Measurements from ENCODE around the gene RPL27. TPM values are rescaled to one million over a fixed set of nuclear protein-coding genes. Genes with fewer than 3 reads are reported as not detected.

RPL27 gene
- total RNA-seq, 1 experiment from 2014 or later: 1,148 TPM

DNA sequence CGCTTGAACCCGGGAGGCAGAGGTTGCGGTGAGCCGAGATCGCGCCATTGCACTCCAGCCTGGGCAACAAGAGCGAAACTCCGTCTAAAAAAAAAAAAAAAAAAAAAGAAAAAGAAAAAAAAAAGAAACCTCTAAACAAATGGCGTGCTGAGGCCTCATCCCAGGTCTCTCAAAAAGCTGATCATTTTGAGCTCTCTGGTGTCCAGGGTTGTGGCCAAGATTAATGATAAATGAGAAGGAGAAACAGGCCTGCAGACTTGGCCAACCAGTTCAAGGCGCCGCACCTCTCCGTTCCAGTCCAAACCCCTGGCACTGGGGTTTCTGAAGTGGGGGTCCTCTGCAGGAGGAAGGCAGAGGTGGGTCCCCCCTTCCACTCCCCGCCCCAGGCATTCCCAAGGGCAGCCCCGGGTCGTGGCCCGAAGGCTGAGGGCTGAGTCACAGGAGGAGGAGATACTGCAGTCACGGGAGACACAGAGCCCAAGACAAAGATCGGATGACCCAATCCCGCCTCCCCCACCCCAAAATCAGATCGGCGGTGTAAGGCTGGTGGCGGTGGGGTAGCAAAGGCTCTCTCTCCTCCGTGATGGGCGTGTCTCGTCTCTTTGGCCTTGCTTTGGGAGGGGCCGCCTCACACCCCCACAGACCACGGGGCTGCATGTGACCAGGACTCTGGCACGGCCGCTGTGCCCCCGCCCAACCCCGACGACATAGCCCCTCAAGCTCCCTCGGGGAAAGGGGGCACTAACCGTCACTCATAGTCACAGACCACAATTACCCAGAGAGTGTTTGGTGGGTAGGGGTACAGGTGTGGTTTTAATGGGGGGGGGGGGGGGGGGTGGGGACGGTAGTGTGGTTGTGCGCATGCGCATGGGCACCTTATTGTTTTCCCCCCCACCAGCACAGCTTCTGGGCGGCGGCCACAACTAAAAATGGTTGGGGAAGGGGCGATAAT lies 22.8 kb downstream of the RPL27 start:
- peak; percentile 92 for DNase-seq (ENCODE audit: low spot score)

DNA sequence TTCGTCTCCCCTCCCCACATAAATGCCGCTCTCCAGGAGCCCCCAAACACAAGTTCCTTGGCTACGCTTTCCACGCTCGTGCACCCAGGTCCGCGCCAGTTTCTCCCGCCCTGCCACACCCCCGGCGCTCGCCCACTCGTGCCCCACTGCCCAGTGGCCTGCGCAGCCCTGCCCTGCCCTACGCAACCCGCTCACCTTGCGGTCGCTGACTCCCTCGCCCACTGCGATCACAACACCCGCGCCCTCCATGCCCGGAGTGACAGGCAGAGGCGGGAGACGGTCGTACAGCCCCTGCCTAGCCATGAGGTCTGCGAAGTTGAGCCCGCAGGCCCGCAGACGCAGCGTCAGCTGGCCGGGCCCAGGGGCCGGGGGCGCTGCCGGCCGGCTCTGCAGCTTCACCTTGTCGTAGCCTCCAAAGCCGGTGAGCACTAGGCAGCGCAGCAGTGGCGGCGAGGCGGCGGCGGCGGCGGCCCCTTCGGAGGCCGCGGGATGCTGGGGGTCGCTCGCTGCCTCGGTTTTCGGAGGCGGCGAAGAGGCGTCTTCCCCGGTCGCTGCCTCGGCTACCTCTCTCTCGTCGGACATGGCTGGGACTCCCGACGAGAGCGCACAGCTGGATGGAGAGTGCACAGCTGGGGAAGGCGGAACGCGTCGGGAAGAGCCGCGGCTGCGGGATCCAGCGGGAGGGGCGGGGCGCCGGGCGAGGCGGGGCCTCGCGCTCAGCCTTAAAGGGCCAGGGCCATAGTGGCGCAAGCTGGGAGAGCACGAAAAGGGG lies 23.7 kb downstream of the RPL27 start, which contains the start of gene VAT1:
VAT1 (minus strand) TSS at position 645 of the 772 bp plus-strand sequence; CDS start at position 582, 63 bp downstream.
- peak; percentile 67 for DNase-seq (ENCODE audit: low spot score)

DNA sequence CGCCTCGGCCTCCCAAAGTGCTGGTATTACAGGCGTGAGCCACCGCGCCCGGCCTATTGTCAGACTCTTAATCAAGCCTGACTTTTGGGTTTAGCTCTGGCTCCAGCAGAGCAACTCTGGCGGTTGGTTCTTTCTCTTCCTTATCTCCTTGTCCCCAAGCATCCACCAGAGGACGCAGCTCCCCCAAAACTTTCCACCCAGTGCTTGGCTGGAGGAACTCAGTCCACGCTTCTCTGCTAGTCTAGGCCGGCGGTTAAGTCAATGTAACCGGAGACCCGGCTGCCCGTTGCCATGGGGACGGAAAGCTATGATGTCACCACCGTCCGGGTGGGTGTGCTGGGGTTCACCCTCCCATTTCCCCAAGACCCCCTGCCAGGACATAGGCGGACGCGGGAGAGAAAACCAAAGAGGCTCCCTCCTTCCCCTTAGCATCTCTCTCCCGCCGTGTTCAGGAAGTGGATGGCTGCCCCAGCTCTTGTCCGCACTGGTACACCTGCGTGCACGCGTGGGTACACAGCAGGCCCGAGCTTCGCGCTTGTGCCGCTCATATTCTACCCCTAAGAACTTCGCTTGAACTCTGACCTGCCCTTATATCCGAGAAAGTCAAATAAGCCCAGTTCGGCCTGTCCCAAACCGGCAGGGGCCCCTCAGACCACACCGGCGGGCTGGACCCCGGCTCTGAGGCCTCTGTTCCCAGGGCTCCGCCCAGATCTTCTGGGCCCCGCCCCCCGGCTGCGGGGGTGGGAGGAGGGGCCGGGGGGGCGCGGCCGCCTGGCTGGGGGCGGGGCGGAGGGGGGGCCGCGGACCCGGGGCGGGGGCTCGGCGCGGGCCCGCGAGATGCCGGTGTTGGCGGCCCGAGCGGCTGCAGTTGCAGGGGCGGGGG lies 26.4 kb downstream of the RPL27 start, which contains the start of gene RND2:
RND2 (plus strand) TSS at position 825 of the 883 bp plus-strand sequence. CDS start 117 bp downstream, outside the sequence.
- DNase-seq (ENCODE audit: low spot score): peak; percentile 59

DNA sequence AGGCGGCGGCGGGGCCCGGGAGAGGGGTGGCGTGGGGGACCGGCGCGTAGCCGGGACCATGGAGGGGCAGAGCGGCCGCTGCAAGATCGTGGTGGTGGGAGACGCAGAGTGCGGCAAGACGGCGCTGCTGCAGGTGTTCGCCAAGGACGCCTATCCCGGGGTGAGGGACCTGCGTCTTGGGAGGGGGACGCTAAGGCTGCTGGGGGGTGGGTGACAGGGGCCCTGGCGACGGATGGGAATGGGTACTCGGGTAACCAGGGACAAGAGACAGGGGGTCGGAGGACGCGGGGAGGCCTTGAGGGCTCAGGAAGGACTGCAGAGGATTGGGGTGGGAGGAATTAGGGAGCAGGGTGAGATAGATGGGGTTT lies 27.1 kb downstream of the RPL27 start:
- DNase-seq (ENCODE audit: low spot score): no peak

DNA sequence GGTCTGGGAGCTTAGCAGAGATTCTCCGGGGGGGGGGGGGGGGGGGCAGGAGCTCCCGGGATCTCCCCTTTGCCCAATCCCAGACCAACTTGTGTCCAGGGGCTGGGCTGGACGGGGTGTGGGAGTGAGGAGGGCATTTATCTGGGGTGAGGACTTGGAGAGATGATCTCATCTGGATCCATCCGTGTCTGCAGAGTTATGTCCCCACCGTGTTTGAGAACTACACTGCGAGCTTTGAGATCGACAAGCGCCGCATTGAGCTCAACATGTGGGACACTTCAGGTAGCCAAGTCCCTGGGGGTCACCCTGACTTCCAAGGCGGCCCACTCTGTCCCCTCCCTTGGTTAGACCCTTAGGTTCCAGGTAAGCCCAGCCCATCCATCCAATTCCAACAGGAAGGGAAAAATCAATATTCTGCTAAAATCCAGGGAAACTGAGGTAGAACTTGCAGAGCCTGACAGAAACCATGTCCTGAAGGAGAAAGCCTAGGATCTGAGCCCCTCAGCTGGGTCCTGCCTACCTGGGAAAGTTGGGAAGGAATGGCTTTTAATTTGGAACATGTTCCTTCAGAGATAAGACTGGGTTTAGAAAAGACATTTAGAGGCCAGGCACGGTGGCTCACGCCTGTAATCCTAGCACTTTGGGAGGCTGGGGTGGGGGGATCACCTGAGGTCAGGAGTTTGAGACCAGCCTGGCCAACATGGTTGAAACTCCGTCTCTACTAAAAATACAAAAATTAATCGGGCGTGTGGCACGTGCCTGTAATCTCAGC lies 27.7 kb downstream of the RPL27 start:
- no peak for DNase-seq (ENCODE audit: low spot score)

DNA sequence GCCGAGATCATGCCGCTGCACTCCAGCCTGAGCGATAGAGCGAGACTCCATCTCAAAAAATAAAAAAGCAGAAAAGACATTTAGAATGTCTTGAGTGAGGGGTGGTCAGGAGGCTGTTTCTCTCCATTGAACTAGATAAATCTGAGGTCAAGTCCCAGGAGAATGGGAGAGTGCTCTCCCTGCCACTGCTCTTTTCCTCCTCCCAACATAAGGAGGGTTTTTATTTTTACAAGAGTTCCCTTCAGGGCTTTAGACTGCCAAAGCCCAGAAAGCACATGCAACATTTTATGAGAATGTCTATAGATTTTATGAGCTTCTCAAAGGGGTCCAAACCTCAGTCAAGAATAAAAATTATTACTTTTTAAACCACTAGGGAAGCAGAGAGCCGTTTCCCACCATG lies 28.4 kb downstream of the RPL27 start:
- no peak for DNase-seq (ENCODE audit: low spot score)

DNA sequence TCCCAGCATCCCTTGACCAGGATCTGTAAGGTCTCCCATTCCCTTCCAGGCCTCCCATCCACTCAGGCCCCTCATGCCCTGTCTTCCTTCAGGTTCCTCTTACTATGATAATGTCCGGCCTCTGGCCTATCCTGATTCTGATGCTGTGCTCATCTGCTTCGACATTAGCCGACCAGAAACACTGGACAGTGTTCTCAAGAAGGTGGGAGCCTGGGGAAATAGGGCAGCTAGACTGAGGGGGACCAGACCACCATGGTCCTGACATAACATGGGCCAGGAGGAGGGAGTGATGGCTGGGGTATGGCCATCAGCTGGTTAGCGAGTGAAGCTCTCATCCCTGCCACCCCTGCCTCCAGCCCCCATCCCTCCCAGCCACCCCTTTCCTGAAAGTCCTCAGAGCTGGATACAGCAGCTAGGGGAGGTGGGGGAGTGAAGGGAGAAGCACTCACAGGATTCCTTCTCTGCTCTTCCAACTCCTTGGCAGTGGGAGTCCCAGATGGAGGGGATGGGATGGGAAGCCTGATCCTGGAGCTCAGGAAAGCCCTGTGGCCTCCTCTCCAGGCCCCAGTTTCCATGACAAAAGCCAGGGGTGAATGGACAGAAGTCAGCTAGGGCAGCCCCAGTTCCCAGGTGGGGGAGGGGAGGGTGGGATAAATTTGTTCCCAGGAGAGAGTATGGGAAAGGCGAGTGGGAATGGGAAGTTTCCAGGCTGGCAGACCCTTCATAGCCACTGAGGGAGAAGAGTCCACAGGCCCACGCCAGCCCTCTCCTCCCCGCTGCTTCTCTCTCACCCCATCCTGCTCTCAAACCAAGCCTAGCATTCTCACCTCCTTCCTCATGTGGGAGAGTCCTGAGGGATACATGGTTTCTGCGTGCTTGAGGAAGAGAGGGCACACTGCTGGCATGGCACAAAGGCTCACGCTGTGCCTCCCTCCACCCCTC lies 29.1 kb downstream of the RPL27 start:
- DNase-seq (ENCODE audit: low spot score): no peak

DNA sequence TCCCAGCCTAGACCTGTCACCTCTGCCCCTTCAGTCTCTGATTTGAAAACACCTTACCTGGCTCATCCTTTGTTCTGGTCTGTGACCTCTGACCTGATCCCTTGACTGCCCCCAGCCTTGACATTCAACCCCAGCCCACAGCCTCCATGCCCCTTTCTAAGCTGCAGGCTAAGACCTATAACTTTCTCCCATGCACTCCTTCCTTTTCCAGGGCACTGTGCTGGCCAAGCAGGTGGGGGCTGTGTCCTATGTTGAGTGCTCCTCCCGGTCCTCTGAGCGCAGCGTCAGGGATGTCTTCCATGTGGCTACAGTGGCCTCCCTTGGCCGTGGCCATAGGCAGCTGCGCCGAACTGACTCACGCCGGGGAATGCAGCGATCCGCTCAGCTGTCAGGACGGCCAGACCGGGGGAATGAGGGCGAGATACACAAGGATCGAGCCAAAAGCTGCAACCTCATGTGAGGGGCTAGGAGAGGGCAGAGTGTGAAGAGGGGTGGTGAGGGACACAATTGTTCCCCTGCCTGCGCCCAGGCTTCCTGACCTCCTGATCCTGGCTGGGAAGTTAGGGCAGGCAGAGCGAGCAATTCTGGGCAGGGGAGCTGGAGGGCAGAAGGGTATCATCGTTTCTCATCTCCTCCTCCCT lies 30.1 kb downstream of the RPL27 start:
- no peak for DNase-seq (ENCODE audit: low spot score)

DNA sequence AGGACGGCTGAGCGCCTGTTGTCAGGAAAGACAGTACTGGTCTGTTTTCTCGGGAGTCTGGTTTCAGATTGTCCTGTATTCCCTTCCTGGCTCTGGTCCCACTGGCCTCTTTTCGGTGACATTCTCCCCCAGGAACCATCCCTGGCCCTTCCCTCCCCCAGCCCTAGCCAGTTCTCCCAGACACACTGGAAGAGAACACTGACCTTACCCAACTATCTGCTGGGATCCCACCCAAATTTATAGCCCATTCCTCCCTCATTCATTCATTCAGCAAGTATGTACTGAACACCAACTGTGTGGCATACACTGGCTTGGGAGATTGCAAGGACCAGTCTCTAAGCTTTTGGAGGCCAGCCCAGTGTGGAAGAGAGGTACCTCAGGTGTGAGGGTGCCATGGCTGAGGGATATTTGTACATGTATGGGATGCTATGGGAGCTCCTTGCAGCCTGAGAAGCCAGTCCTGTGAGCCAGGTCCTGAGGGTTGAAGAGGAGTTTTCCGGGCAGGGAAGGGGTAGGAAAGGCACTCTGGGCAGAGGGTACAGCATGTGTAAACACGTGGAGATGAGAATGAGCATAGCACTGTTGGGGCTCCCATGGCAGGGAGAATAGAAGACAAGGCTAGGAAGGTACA lies 32.0 kb downstream of the RPL27 start:
- DNase-seq (ENCODE audit: low spot score): no peak

DNA sequence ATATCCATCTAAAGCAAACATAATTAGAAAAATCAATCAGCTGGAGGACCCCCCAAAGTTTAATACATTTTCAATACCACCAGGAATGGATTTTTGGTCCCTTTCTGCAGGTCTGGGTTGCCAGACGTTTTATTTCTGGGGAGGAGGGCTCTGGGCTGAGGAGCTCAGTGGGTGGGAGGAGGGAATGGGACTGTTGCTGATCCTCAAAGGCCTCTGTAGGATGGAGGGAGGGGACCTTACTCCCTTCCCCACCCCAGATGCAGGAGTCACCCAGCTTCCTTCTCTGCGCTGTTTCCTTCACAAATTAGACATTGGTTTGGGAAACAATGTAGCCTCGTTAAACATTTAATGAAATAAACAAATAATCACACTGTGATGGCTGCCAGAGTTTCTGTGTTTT lies 33.4 kb downstream of the RPL27 start:
- no peak for DNase-seq (ENCODE audit: low spot score)

DNA sequence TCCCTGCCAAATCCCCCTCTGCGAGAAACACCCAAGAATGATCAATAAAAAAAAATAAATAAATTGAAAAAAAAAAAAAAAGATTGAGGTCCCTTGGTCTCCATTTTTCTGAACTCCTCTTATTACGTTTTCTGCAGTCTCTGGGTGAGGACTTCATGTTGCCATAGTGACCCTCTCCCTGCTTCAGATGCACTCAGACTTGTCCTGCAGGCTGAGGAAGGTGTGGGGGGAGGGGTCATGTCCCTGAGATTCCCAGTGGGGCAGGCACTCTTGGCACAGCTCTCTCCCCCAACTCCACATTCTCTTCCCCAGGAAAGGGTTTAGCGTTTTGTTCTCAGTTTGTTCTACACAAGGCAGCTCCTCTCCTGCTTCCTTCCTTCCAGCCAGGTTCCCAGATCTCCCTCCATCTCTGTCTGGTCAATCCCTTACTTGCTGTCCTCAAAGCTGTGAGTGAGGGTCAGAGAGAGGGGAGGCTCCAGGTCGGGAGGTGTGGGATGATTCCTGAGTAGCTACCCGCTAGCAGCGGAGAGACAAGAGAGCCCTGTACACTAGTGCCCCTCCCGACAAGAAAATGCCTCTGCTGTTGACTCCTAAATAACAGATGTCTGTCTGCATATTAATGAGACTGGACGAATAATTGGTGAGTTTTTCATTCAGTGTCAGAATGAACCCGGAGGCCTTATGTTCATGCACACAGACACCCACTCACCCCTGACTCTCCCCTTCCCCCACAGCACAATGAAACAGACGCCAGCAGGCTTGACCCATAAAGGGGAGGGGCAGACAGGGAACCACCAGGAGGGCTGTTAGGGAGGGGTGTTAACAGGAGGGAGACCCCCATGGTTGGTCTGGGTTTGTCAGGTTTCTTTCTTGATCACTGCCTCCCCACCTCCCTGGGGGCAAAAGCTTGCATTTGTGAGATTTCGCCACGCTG lies 36.0 kb downstream of the RPL27 start:
- no peak for DNase-seq (ENCODE audit: low spot score)

DNA sequence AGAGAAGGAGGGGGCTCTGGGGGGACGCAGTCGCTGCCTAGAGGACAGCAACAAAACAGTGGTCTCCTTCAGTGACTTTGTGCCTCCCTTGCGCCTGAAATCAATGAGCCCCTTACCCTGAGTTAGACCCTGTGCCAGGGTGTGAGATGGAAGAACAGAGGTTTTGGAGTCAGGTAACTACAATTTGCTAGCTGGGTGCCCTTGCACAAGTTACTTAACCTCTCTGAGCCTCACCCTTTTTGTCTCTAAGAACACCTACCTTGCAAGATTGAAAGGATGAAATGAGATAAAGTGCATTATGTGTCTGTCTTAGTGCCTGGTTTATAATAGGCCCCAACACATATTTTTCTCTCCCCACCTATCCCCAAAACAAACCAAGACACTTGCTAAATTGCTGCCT lies 36.7 kb downstream of the RPL27 start:
- no peak for DNase-seq (ENCODE audit: low spot score)

DNA sequence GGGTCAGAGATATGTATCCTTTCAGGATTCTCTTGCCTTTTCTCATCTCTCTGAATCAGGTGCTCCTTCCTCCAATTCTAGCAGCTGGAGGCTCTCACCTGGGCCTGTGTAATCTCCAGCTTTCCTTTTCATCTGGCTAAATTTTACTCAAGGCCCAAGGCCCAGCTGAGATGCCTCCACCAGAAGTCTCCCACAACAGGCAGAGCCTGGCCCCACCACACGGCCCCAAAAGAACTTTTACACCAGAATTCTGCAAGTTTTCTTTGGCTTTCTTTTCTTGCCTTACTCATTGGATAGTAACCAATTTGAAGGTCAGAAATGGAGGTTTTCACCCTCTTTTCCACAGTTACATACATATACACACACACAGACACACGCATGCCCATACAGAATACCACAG lies 41.4 kb downstream of the RPL27 start:
- no peak for DNase-seq (ENCODE audit: low spot score)

DNA sequence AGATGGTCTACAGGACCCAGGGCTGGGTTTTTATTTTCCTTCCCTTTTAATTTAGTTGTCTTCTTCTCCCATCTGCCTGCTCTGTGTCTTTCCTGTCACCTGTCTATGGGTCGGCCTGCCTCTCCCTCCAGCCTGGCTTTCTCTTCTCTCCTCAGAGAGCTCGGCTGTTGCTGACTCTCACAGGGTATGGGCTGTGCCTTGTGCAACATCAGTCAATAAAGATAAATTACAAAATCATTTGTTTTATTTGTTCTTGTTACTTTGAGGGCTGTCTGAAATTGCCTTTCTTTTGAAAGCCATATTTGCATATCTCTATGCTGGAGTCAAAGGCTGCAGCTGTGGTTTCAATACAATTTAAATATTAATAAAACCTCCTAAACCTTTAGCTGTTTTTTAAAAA lies 42.4 kb downstream of the RPL27 start:
- no peak for DNase-seq (ENCODE audit: low spot score)

DNA sequence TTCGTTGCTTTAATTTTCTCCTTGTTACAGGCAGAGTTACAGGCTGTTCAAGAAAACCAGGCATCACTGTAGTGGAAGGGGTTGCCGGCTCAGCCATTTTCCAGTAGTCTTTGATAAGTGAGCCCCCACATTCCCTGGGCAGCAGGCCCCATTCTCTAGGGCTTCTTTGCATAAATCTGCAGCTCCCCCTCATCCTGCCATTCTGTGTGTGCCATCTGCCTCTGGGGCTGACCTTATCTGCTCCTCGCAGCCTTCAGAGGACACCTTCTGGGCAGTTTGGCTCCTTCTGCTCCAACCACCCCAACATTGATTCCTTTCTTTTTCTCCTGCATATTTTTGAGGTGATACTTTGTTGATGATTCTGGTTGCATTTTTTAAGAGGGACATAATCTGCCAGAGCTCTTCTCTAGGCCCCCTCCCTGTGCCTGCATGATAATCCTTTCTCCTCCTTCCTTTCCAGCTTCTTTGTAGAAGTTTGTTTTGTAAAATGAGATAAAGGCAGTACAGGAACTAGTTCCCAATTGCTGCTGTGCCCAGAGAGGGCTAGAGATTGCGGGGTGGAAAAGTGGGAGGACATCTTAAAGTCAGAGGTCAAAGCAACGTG lies 43.9 kb downstream of the RPL27 start:
- DNase-seq (ENCODE audit: low spot score): no peak

DNA sequence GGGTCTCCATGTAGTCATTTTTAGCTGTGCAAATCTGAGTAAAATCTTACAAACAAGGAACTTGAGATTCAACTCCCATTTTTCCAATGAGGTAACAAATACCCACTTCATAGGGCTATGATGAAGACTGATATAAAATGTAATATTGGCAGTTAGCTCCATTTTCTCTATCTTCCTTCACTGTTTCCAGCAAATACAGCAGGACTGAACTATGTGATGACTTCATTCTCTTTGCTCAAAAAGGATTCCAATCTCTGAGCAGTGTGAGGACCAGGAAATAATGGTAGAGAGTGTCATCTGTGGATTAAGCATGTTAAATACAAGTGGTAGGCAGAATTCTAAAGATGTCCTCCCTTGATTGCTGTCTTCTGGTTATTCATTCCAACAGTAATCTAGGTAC lies 45.1 kb downstream of the RPL27 start:
- DNase-seq (ENCODE audit: low spot score): no peak

DNA sequence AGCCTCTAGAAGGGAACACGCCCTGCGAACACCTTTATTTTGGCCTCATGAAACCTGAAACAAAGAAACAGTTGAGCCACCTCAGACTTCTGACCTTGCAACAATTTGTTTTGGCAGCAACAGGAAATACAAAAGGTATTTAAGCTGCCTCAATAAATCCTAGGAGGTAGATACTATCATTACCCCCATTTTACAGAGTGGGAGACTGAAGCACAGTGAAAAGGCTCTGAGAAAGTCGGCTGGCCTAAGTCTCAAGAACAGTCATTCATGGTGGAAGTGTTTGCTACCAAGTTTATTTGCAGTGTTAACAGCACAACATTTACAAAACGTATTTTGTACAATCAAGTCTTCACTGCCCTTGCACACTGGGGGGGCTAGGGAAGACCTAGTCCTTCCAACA lies 45.8 kb downstream of the RPL27 start:
- DNase-seq (ENCODE audit: low spot score): no peak
